Medulla oblongata (tissue), 1 donor: ENCODE data around the gene TSPAN10.

ENCODE experiments used
- DNase-seq: peaks from one replicate; pipeline ENCODE4 v3.0.0-alpha.2; 2015; ENCODE audit errors: extremely low spot score

The TSPAN10 gene

GRCh38 chr17:81687770-81688541 lies 51.0 kb downstream of the TSPAN10 start:
- DNase-seq = no peak

- no peak for DNase-seq
Measured at GRCh38 chr17:81688616-81689015, 51.6 kb downstream of the TSPAN10 start.

- DNase-seq = no peak
Measured at GRCh38 chr17:81690066-81690465, 53.1 kb downstream of the TSPAN10 start.

- DNase-seq = no peak
Measured at GRCh38 chr17:81690549-81690948, 53.6 kb downstream of the TSPAN10 start.

GRCh38 chr17:81691196-81691595 lies 54.2 kb downstream of the TSPAN10 start:
- no peak for DNase-seq

- DNase-seq = no peak
Measured at GRCh38 chr17:81691608-81692007, 54.6 kb downstream of the TSPAN10 start.

- DNase-seq = no peak
Measured at GRCh38 chr17:81693509-81694210, 56.7 kb downstream of the TSPAN10 start.

- no peak for DNase-seq
Measured at GRCh38 chr17:81694810-81695209, 57.8 kb downstream of the TSPAN10 start.

GRCh38 chr17:81695211-81695610 lies 58.2 kb downstream of the TSPAN10 start:
- DNase-seq = no peak

GRCh38 chr17:81695801-81696200 lies 58.8 kb downstream of the TSPAN10 start:
- DNase-seq = no peak

- no peak for DNase-seq
Measured at GRCh38 chr17:81696218-81696941, 59.4 kb downstream of the TSPAN10 start.

GRCh38 chr17:81697261-81698044 lies 60.5 kb downstream of the TSPAN10 start:
- DNase-seq = no peak
